Pulmonary artery endothelial cell (primary cell): ENCODE data around the gene CACNA1C. TPM values are rescaled to one million over a fixed set of nuclear protein-coding genes. Genes with fewer than 3 reads are reported as not detected.
"Not testable (repeated sequence)": the region's sequence is repeated elsewhere in the genome, so short reads cannot be mapped to it uniquely, and the experiment has no call there.

Source experiments
- DNase-seq: peaks from one replicate; pipeline ENCODE4 v3.0.0-alpha.2; 2011; ENCODE audit warnings: low read depth, low spot score
- total RNA-seq: library from RNA; depleted of rRNA; stranded (reverse); fragments of >200 nt; gene quantifications from 2 replicates; pipeline ENCODE4 v1.2.3, GENCODE V29; 2014

CACNA1C gene
- total RNA-seq, 1 donor from 2014 or later, result not detected

DNA sequence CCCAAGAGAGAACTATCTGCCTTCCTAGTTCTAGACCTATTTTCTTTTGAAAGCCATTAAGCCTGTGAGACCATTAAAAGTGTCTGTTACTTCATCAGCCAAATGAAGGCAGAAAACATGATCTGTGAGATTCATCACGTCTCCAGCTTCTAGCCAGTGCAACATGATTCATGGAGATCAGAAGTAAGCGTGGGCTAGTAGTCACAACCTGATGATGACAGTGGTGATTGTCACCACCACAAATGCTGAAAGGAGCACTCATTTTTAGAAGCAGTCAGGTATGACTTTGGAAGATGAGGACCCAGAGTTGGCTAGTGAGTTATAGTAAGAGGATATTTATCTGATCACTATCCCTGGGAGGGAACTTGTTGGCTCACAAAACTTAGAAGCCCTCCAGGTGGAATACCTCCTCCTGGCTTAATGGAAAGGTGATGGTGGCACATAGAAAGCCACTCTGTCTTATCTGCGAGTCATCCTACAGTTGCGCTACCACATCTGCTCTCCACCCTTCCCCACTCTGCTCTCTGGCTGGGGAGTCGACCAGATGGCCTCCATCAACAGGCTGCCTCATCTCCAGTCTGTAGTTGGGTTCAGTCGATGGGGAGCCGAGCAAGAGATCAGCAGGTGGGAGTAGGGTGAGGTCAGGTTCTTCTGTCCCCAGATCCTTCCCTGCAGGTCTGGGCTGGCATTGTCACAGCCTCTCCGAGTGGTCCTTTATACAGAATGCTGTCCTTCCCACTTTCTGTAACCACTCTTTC is 424.4 kb downstream of the CACNA1C start:
- no peak for DNase-seq

DNA sequence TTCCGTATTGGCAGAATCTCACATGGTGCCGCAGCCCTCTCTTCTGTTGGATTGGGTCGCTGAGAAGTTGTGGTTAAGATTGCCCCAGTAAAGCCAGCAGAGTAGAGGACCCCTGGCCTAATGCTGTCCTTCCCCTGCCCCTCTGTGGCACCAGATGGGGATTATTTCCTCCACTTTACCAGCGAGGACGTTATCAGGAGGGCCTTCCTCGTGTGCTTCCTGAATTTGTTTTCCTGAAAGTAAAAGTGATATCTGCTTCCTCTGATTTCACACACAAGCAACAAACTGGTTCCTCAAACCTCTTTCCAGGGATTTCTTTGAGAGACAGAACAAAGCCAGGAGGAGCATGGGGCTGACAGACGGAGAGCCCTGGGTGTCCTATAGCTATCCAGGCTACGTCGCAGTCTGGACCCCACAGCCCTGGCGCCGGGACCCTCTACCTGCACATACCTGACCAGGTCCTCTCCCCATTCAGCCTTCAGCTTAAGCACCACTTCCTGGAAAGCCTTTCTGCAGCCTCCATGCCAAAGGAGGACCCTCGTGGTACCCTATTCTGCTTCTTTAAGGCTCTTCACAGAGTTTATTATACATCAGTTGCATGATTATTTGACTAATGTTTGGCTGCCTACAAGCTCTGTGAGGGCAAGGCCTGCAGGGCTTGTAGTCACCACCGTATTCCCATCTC is 427.2 kb downstream of the CACNA1C start:
- no peak for DNase-seq

DNA sequence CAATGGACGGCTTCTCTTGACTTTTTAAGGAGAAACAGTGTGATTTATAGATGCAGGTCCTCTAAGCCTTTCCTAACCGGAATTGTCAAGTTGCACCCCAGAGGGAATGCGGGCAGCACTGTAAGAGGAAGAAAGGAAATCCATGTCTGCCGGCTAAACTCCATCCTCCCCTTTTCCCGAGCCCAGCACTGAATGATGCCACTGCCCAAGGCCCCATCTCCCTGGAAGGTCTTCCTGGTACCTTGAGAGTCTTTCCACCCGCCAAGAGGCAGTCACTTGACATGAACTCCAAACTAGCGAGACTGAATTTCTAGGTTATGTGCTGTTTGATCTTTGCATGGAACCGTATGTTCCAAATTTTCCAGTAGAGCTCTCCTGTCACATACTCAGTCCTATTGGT is 428.6 kb downstream of the CACNA1C start:
- DNase-seq, result no peak

DNA sequence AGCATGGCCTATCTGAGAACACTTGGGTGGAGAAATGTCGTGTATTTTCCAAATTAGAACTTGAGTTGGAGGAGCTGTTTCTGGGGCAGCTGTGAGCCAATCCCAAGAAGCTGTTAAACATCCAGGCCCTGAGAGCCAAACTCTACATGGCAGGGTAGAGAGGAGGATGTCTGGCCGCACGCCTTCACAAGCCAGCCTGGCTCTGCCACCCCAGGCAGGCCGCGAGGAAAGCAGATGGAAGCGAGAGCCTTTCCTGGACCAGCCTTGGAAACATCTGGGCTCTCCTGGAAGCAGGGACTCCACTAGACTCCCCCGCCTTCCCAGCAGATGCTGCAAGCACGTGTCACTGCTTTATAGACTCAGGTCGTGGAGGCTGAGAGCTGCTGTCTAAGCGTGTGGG is 429.2 kb downstream of the CACNA1C start:
- no peak for DNase-seq

- DNase-seq, result no peak
Measured at GRCh38 chr12:2482938-2483660, 430.3 kb downstream of the CACNA1C start.

GRCh38 chr12:2483713-2484112 is 430.9 kb downstream of the CACNA1C start:
- no peak for DNase-seq

GRCh38 chr12:2484141-2484776 is 431.5 kb downstream of the CACNA1C start:
- DNase-seq, result no peak

DNA sequence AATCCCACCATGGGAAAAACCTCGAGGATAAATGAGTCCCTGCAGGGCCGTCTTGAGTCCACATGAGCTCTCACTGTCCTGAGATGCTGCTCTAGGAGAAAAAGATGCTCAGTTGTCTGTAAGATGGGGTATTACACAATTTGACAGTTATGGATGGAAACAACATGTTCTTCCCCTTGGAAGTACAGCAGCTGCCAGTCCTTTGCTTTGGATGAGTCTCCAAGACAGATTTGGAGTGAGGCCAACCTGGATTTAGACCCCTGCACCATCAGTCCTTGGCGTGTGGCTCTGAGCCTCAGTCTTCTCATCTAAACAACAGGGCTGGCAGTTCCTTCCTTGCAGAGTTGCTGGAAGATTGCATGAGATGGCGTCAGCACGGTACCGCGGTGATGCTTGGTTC is 432.9 kb downstream of the CACNA1C start:
- DNase-seq, result no peak

GRCh38 chr12:2486796-2487195 is 434.0 kb downstream of the CACNA1C start:
- no peak for DNase-seq

DNA sequence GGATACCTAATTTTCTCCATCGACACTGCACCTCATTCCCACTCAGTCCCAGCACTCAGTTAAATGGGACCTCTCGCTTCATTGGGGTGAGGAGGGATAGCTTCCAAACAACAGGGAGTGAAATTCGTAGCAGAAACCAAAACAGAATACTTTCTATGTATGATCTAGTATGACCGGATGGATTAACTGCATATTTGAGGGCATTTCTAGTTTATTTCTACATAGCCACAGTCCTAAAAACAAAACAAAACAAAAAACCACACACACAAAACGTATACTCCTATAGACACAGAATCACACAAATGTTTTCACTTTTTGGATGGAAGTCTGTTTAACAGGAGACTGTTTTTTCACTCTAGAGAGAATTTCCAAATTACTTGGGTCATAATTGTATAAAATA is 434.5 kb downstream of the CACNA1C start:
- DNase-seq, result no peak

DNA sequence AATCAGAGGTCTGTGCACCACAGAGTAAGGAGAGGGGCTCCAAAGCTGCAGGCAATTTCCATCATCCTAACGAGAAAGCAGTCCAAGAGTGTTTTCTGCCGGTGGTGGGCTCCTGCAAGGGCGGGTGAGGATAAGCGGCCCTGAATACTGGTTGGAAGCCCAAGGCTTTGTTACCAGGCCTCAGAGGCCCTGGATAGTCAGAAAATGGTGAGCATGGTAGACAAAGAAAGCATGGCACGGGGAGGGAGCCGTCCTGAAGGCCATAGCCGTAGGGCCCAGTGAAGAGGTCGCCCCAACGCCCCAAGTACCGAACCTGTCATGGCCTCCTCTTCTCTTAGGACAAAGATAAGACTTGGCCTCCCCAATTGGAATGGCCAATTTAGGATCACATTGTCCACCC is 435.3 kb downstream of the CACNA1C start:
- DNase-seq, result no peak

- DNase-seq, result no peak
Measured at GRCh38 chr12:2488596-2488995, 435.8 kb downstream of the CACNA1C start.

DNA sequence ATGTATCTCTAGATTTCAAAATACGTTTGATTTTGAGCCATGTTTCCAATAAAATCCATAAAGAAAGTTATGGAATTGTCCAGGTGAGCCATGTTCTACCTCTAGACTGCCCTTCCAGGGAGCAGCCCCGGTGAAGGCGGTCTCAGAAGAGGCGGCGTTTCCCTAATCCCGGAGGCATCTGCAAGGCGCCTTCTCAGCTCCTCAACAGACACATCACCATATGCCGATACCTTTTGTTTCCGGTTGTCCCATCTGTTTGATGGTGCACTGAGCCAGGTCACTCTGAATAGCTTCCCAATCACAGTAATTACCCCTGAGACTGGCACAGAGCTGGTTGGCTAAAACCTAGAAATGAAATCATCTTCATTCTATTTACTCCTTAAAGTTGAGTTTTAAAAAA is 436.5 kb downstream of the CACNA1C start:
- DNase-seq, result no peak

- no peak for DNase-seq
Measured at GRCh38 chr12:2490831-2491230, 438.0 kb downstream of the CACNA1C start.

DNA sequence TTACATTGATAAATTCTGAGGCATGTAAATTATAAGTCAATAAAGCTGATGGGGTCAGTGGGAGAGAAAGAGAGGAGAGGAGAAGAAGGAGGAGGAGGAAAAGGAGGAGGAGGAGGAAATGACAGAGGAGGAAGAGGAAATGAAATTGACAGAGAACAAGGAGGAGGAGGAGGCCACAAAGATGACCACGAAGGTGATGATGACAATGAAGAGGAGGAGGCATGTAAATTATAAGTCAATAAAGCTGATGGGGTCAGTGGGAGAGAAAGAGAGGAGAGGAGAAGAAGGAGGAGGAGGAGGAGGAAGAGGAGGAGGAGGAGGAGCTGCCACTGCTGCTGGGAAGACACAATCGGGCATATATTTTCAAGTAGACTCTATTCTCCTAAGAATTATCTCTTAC is 438.6 kb downstream of the CACNA1C start:
- not testable (repeated sequence) for DNase-seq

- no peak for DNase-seq
Measured at GRCh38 chr12:2492236-2492635, 439.4 kb downstream of the CACNA1C start.

DNA sequence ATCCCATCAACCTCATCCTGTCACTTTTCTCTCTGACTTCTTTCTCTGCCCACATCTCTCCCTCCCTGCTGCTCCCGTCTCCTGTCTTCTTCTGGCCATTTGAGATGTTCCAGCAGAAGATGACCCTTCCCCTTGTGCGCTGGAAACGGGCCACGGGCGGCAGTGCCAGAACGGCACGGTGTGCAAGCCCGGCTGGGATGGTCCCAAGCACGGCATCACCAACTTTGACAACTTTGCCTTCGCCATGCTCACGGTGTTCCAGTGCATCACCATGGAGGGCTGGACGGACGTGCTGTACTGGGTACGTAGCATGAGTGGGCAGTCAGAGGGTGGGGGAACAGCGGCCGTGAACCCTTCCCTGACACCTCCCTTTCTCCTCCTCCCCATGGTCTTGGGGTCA is 440.3 kb downstream of the CACNA1C start:
- no peak for DNase-seq

GRCh38 chr12:2494486-2495192 is 441.9 kb downstream of the CACNA1C start:
- no peak for DNase-seq

DNA sequence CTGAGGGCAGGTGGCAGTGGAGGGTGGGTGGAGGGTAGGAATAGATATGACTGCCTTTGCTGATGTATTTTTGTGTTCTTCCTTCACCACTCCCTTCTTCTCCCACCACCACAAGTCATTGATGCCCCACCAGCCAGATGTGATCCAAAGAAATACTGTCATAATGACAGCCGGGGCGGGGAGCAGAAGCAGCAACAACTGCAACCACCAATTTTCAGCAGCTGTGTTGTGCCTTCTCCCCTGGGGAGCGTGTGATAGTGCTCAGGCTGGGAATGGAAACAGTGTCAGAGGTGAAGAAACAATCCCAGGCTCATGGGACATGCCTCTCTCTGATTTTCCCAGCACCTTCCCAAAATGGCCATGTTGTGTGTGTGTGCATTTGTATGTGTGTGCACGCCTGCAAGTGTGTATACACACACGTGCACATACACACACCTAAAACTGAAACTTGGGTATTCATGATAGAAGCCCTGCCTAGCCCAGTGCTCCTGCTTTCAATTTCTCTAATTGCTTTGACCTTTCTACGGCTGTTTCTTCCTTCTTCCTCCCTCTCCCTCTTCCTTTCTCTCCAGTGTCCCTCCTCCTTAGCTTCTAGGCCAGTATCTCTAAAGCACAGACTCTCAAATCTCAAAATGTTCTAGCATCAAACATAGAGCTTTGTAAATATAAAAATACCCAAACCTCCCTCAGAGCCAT is 442.8 kb downstream of the CACNA1C start:
- DNase-seq, result no peak

DNA sequence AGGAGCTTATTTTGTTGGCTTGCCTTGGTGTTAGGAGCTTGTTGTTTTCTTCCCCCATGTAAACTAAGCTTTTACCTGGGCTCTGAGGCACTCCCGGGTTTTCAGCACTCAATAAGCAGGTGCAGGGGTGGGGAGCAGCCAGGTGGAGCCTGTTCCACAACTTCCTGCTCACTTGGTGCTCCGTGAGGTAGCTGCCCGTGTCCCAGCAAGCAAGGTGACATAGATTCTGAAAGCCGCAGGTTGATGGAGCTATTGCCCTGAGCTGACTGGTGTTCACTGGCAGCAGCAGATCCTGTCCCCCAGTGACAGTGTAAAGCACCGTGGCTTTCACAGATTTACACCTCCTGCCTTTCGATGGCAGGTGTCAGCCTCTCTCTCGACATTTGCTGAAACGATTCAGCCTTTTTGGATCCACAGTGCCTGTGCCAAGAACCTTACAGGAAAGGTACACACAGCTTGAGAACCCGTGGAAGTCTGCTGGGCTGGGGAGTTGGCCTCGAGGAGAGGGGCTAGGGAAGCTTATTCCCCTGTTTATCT is 446.2 kb downstream of the CACNA1C start:
- no peak for DNase-seq
